ENCODE measurements around the gene DDX1.

DDX1 gene

GRCh38 chr2:15636972-15637785 is 45.5 kb downstream of the DDX1 start:
- H2AFZ ChIP-seq (ENCODE audit: low read length): no peak overlapping the region
- H3K4me3 ChIP-seq (ENCODE audit: low read length, poor library complexity, severe bottlenecking): no peak overlapping the region
- H3K4me1 ChIP-seq (ENCODE audit: insufficient read depth, low read length, poor library complexity, severe bottlenecking): peaks cover 11% of the 10 kb centered on the region
- no peaks in the 10 kb centered on the region for H3K9me3 ChIP-seq (ENCODE audit: insufficient read depth, low read depth, low read length)
- H3K36me3 ChIP-seq (ENCODE audit: insufficient read depth, low read length): peaks cover 34% of the 10 kb centered on the region; the same call in 1 of the 2 replicates
- no peaks in the 10 kb centered on the region for H3K9me2 ChIP-seq (replicated peaks; ENCODE audit: low read depth, low read length)
- TF ChIP-seq, protein P1, sequence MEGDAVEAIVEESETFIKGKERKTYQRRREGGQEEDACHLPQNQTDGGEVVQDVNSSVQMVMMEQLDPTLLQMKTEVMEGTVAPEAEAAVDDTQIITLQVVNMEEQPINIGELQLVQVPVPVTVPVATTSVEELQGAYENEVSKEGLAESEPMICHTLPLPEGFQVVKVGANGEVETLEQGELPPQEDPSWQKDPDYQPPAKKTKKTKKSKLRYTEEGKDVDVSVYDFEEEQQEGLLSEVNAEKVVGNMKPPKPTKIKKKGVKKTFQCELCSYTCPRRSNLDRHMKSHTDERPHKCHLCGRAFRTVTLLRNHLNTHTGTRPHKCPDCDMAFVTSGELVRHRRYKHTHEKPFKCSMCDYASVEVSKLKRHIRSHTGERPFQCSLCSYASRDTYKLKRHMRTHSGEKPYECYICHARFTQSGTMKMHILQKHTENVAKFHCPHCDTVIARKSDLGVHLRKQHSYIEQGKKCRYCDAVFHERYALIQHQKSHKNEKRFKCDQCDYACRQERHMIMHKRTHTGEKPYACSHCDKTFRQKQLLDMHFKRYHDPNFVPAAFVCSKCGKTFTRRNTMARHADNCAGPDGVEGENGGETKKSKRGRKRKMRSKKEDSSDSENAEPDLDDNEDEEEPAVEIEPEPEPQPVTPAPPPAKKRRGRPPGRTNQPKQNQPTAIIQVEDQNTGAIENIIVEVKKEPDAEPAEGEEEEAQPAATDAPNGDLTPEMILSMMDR (conservative IDR thresholded peaks at IDR 0.05; ENCODE audit: low read length): peak; percentile 99
- TF ChIP-seq EZH2phosphoT487 (IDR thresholded peaks at IDR 0.05; ENCODE audit: borderline replicate concordance): no peak
- no peaks in the 10 kb centered on the region for H3K79me2 ChIP-seq (ENCODE audit: insufficient read depth, low read length)
- no peaks in the 10 kb centered on the region for H3F3A ChIP-seq (ENCODE audit: low read depth)
- no peak overlapping the region for H3K9ac ChIP-seq (ENCODE audit: low read depth, low read length, poor library complexity, severe bottlenecking)
- no peak overlapping the region for H3K4me2 ChIP-seq (ENCODE audit: low read depth, low read length, poor library complexity, severe bottlenecking)
- H4K20me1 ChIP-seq (ENCODE audit: insufficient read depth, low read length, poor library complexity, severe bottlenecking): no peaks in the 10 kb centered on the region
- no peaks in the 10 kb centered on the region for H3K27me3 ChIP-seq (ENCODE audit: insufficient read depth, low read length, poor library complexity, severe bottlenecking)

DNA sequence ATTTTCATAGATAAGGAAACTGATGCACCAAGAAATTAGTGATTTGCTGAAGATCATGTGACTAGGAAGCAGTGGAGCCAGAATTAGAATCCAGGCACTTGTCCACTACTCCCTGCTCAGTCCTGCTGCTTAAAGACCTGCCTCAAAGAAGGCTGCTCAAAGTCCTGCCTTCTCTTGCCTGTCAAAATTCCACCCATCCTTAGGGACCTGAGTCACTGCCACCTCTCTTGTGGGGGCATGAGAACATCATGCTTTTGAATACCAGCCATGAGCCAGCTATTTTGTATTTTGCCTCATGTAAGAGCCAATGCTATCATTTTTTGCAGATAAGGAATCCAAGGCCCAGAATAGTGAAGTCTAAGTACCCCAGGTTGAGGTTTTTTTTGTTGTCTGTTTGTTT is 47.1 kb downstream of the DDX1 start:
- Histone ChIP-seq H3K27me3 (ENCODE audit: insufficient read depth, low read length, poor library complexity, severe bottlenecking) (no peaks in the 10 kb centered on the region), H3K79me2 (ENCODE audit: insufficient read depth, low read length) (no peaks in the 10 kb centered on the region), H4K20me1 (ENCODE audit: insufficient read depth, low read length, poor library complexity, severe bottlenecking) (no peaks in the 10 kb centered on the region), H3K9me2 (replicated peaks; ENCODE audit: low read depth, low read length) (no peaks in the 10 kb centered on the region), H3K4me1 (ENCODE audit: insufficient read depth, low read length, poor library complexity, severe bottlenecking) (peaks cover 11% of the 10 kb centered on the region), H3K36me3 (ENCODE audit: insufficient read depth, low read length) (peaks cover 19% of the 10 kb centered on the region; the same call in 1 of the 2 replicates), H3F3A (ENCODE audit: low read depth) (no peaks in the 10 kb centered on the region), H3K9me3 (ENCODE audit: insufficient read depth, low read depth, low read length) (no peaks in the 10 kb centered on the region), H2AFZ (ENCODE audit: low read length) (no peak overlapping the region), H3K9ac (ENCODE audit: low read depth, low read length, poor library complexity, severe bottlenecking) (no peak overlapping the region), H3K4me3 (ENCODE audit: low read length, poor library complexity, severe bottlenecking) (no peak overlapping the region), H3K4me2 (ENCODE audit: low read depth, low read length, poor library complexity, severe bottlenecking) (no peak overlapping the region)
- TF ChIP-seq EZH2phosphoT487 (IDR thresholded peaks at IDR 0.05; ENCODE audit: borderline replicate concordance): no peak
- TF ChIP-seq, protein P1 (conservative IDR thresholded peaks at IDR 0.05; ENCODE audit: low read length): no peak

GRCh38 chr2:15639323-15640251 is 47.9 kb downstream of the DDX1 start:
- Histone ChIP-seq H3K36me3 (ENCODE audit: insufficient read depth, low read length) (peaks cover 11% of the 10 kb centered on the region; the same call in 1 of the 2 replicates), H3K4me3 (ENCODE audit: low read length, poor library complexity, severe bottlenecking) (no peak overlapping the region), H3K9ac (ENCODE audit: low read depth, low read length, poor library complexity, severe bottlenecking) (no peak overlapping the region), H3F3A (ENCODE audit: low read depth) (no peaks in the 10 kb centered on the region), H3K27me3 (ENCODE audit: insufficient read depth, low read length, poor library complexity, severe bottlenecking) (no peaks in the 10 kb centered on the region), H3K9me3 (ENCODE audit: insufficient read depth, low read depth, low read length) (no peaks in the 10 kb centered on the region), H3K79me2 (ENCODE audit: insufficient read depth, low read length) (no peaks in the 10 kb centered on the region), H3K4me1 (ENCODE audit: insufficient read depth, low read length, poor library complexity, severe bottlenecking) (peaks cover 11% of the 10 kb centered on the region), H3K9me2 (replicated peaks; ENCODE audit: low read depth, low read length) (no peaks in the 10 kb centered on the region), H3K4me2 (ENCODE audit: low read depth, low read length, poor library complexity, severe bottlenecking) (peak overlapping the region; percentile 48), H2AFZ (ENCODE audit: low read length) (no peak overlapping the region), H4K20me1 (ENCODE audit: insufficient read depth, low read length, poor library complexity, severe bottlenecking) (no peaks in the 10 kb centered on the region)
- TF ChIP-seq, protein P1 (conservative IDR thresholded peaks at IDR 0.05; ENCODE audit: low read length): no peak
- no peak for TF ChIP-seq EZH2phosphoT487 (IDR thresholded peaks at IDR 0.05; ENCODE audit: borderline replicate concordance)

Data from Loucy (cell line).